ENCODE results near the gene ZNF138.

The ZNF138 gene

DNA sequence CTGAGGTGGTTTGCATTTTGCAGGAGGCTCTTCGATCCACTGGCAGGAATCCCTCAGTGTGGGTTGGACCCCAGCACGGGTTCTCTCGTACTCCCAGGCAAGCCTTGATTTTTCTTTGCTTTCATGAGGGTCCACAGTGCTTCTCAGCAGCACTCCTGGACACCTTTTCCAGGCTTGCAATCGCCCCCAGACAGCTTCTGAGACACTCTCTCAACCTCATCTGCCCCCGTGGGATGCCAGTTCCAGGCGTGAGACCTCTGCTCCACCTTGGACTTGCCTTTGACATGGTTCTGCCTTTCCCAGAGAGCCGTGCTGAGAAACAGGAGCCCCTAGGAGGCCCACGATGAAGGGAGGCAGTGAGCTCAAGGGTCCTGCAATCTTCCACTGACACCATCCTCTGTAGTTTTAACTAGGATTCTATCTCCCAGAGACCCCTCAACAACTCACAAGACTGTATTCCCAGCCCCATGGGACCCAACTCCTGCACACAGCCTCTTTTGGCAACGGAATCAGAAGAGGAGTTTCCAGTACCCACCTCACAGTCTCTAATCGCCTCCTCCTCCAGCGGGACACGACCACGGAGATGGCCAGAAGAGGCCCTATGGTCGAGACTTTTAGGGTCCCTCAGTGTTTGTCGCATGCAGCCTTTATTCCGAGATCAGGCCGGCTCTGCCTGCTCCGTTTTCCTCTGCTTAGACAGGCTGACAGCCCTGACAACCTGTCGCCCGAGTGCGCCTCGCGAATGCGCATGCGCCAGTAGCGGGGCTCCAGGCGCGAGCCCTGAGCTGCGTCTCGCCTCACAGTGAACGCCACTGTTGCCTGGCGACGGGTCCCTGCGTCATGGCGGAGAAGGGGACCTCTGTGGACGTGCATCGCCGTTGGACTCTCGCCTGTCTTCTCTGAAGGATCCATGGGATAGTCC is 82.8 kb downstream of the ZNF138 start:
- H3K9me3 ChIP-seq (replicated peaks in 1 of 11), result peaks cover 84 to 100% (median 99%) of the 10 kb centered on the region in 11 experiments
- H3K36me3 ChIP-seq, result no peaks in the 10 kb centered on the region
- no peak overlapping the region for H3K9ac ChIP-seq
- H3K27me3 ChIP-seq, result no peaks in the 10 kb centered on the region
- no peak overlapping the region for H3K4me2 ChIP-seq
- peaks cover 0 to 4% (median 0%) of the 10 kb centered on the region in 10 experiments; a peak in 3 of 20 replicates for H3K4me1 ChIP-seq
- H3K27ac ChIP-seq, result no peak overlapping the region
- no peaks in the 10 kb centered on the region for H4K20me1 ChIP-seq
- H3K4me3 ChIP-seq, result no peak overlapping the region
- no peak for TF ChIP-seq Cebpa-rat (IDR thresholded peaks at IDR 0.05)

GRCh38 chr7:64877714-64878610 is 83.7 kb downstream of the ZNF138 start:
- Histone ChIP-seq H3K4me3 (no peak overlapping the region), H3K9me3 (replicated peaks in 1 of 11) (peaks cover 90 to 100% (median 100%) of the 10 kb centered on the region in 11 experiments), H3K4me2 (no peak overlapping the region), H3K36me3 (no peaks in the 10 kb centered on the region), H3K27ac (no peak overlapping the region), H3K9ac (no peak overlapping the region), H3K4me1 (peaks cover 0 to 4% (median 0%) of the 10 kb centered on the region in 10 experiments; a peak in 3 of 20 replicates), H3K27me3 (no peaks in the 10 kb centered on the region), H4K20me1 (no peaks in the 10 kb centered on the region)
- no peak for TF ChIP-seq Cebpa-rat (IDR thresholded peaks at IDR 0.05)

DNA sequence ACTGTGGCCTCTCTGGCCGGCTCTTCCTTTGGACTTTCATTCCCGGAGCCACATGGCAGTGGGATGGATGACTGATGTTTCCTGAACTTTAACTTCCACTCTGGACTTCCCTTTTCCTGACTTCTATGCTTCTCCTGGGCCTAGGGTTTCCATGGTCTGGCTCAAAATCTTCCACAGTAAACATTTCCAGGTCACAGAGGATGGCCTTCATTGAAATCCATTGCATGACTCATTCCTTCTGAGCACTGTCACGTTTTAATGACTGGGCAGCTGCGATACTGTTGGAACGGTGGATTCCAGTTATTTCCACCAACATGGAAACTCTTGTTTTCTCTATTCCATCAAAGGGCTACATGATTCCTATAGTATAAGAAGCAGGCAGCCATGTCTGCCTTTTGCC is 84.5 kb downstream of the ZNF138 start:
- Histone ChIP-seq H3K9me3 (replicated peaks in 1 of 11) (peaks cover 94 to 100% (median 100%) of the 10 kb centered on the region in 11 experiments), H3K27ac (no peak overlapping the region), H3K4me2 (0 out of 22 replicates have a peak overlapping the region, but pooled peaks of 1 of the 11 experiments have one; percentile 3), H3K36me3 (no peaks in the 10 kb centered on the region), H3K9ac (no peak overlapping the region), H3K27me3 (no peaks in the 10 kb centered on the region), H4K20me1 (no peaks in the 10 kb centered on the region), H3K4me3 (no peak overlapping the region), H3K4me1 (peaks cover 0 to 4% (median 0%) of the 10 kb centered on the region in 10 experiments; a peak in 3 of 20 replicates)
- no peak for TF ChIP-seq Cebpa-rat (IDR thresholded peaks at IDR 0.05)

- TF ChIP-seq Cebpa-rat (IDR thresholded peaks at IDR 0.05), result no peak
These were observed 85.0 kb downstream of the ZNF138 start for GRCh38 chr7:64879086-64879730.

GRCh38 chr7:64879800-64880199 is 85.6 kb downstream of the ZNF138 start:
- Histone ChIP-seq H3K27ac (no peak overlapping the region), H3K9ac (no peak overlapping the region), H3K9me3 (replicated peaks in 1 of 11) (peaks cover 100% of the 10 kb centered on the region in 11 experiments), H3K4me1 (peaks cover 0 to 4% (median 0%) of the 10 kb centered on the region in 10 experiments; a peak in 3 of 20 replicates), H3K4me3 (no peak overlapping the region), H3K27me3 (no peaks in the 10 kb centered on the region), H3K36me3 (no peaks in the 10 kb centered on the region), H3K4me2 (no peak overlapping the region), H4K20me1 (no peaks in the 10 kb centered on the region)
- no peak for TF ChIP-seq Cebpa-rat (IDR thresholded peaks at IDR 0.05)

More at GRCh38 chr7:64879086-64879730, 85.0 kb downstream of the ZNF138 start:
- Histone ChIP-seq H3K27me3 (no peaks in the 10 kb centered on the region), H3K4me1 (peaks cover 0 to 4% (median 0%) of the 10 kb centered on the region in 10 experiments; a peak in 3 of 20 replicates), H3K4me3 (no peak overlapping the region), H4K20me1 (no peaks in the 10 kb centered on the region), H3K27ac (no peak overlapping the region), H3K36me3 (no peaks in the 10 kb centered on the region), H3K9me3 (replicated peaks in 1 of 11) (peaks cover 99 to 100% (median 100%) of the 10 kb centered on the region in 11 experiments), H3K9ac (no peak overlapping the region), H3K4me2 (0 out of 22 replicates have a peak overlapping the region, but pooled peaks of 1 of the 11 experiments have one; percentile 3)

DNA sequence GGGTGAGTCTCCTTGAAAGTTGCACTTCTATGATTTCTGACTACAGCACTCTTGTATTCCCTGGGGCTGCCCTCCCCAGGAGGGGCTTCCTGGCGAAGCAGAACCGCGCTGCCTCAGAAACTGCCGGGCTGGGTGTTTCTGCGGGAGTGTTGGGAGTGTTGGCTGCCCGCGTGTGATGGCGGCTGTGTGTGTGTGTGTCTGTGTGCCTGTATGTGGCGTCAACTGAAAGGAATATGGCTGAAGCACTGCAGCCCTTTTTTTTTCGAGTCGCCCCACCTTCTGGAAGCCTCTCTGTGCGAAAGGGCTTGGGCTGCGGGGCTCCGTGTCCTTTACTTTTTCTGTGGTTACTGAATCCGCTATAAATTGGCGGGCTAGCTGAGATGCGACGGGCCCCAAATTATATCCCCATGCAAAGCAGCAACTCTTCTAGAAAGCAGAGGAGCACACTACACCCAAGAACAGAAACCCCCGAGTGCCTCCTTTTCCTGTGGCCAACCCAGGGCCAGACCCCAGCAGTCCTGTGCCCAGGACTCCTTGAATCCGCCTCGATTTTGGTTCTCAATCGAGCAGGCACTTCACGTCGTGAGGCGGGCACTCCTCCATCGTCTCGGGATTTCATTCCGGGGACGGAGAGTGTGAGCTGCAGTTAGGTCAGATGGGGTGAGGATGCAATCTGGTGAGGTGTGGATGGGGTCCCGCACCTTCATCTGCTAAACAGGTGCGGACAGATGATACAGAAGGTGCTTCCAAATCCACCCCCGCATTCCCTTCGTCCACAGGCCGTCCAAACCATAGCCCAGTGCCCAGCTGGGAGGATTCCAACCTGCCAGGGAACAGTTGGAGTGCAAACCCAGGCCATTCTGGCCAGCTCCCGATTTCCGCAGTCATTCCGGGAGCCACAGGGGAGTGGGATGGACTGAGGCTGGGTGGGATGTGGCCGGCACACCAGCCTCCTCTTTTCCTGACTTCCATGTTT is 86.4 kb downstream of the ZNF138 start:
- no peak for TF ChIP-seq Cebpa-rat (IDR thresholded peaks at IDR 0.05)
- no peak overlapping the region for H3K9ac ChIP-seq
- H3K27me3 ChIP-seq, result no peaks in the 10 kb centered on the region
- no peaks in the 10 kb centered on the region for H4K20me1 ChIP-seq
- H3K9me3 ChIP-seq (replicated peaks in 1 of 11), result peaks cover 95 to 100% (median 99%) of the 10 kb centered on the region in 11 experiments
- no peaks in the 10 kb centered on the region for H3K36me3 ChIP-seq
- no peak overlapping the region for H3K27ac ChIP-seq
- peaks cover 0 to 4% (median 0%) of the 10 kb centered on the region in 10 experiments; a peak in 3 of 20 replicates for H3K4me1 ChIP-seq
- H3K4me2 ChIP-seq, result no peak overlapping the region
- no peak overlapping the region for H3K4me3 ChIP-seq

DNA sequence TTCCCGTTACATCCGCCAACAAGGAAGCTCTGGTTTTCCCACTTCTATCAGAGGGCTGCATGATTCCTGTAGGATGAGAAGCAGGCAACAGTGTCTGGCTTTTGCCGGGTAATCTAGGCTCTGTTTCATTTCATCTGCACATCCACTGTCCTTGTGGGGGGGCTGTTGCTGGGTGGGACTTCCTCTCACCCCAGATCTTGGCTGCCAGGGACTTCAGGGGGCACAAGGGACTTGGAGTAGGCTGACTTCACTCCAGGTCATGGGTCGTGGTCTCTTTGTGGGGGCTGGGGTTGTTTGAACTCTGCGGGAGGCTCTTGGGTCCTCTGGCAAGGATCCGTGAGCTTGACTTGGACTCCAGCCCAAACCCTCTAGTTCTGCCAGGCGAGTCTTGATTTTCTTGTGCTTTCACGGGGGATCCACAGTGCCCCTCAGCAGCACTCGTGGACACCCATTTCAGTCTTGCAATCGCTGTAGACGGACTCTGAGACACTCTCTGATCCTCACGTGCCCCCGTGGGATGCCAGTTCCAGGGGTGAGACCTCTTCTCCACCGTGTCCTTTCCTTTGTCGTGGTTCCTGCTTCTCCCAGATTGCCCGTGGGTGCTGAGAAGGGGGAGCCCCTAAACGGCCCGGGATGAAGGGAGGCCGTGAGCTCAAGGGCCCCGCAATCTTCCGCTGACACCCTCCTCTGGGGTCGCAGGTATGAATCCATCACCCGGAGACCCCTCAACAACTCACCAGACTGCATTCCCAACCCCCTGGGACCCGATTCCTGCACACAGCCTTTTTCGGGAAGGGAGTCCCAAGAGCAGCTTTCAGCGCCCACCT is 87.4 kb downstream of the ZNF138 start:
- no peak overlapping the region for H3K9ac ChIP-seq
- no peaks in the 10 kb centered on the region for H3K27me3 ChIP-seq

More for the DNA sequence above, 87.4 kb downstream of the ZNF138 start:
- peaks cover 84 to 92% (median 88%) of the 10 kb centered on the region in 11 experiments for H3K9me3 ChIP-seq (replicated peaks in 1 of 11)
- H3K27ac ChIP-seq, result no peak overlapping the region
- no peak for TF ChIP-seq Cebpa-rat (IDR thresholded peaks at IDR 0.05)
- H4K20me1 ChIP-seq, result no peaks in the 10 kb centered on the region
- no peaks in the 10 kb centered on the region for H3K36me3 ChIP-seq
- H3K4me3 ChIP-seq, result peak overlapping the region in 1 of 10 experiments; percentile 25; a peak in 1 of 20 replicates
- H3K4me1 ChIP-seq, result peaks cover 0 to 4% (median 0%) of the 10 kb centered on the region in 10 experiments; a peak in 3 of 20 replicates
- no peak overlapping the region for H3K4me2 ChIP-seq
